Colonic mucosa (tissue), 4 donors: ENCODE results near the gene IFITM5. TPM values are rescaled to one million over a fixed set of nuclear protein-coding genes. Genes with fewer than 3 reads are reported as not detected.

Source experiments
- DNase-seq: peaks from one replicate; pipeline ENCODE4 v3.0.0-alpha.2; 2020
- H3K27ac ChIP-seq: fragments of 200-600 bp; one replicate; pipeline ENCODE4 v1.8.0; 2021
- H3K27me3 ChIP-seq: fragments of 200-600 bp; one replicate; pipeline ENCODE4 v1.8.0; 2021
- H3K36me3 ChIP-seq: fragments of 200-600 bp; one replicate; pipeline ENCODE4 v1.8.0; 2021
- H3K4me1 ChIP-seq: fragments of 200-600 bp; one replicate; pipeline ENCODE4 v1.8.0; 2021; ENCODE audit warnings: mild to moderate bottlenecking
- H3K4me3 ChIP-seq: fragments of 200-600 bp; one replicate; pipeline ENCODE4 v1.8.0; 2021
- H3K9ac ChIP-seq, 2 donors: one replicate each; pipeline ENCODE4 v1.7.0; 2013; ENCODE audit warnings: control low read depth in 2 of 2, low read depth in 2 of 2, low read length in 2 of 2
- H3K9me3 ChIP-seq: fragments of 200-600 bp; one replicate; pipeline ENCODE4 v1.8.0; 2021
- CTCF ChIP-seq: fragments of 200-600 bp; IDR thresholded peaks from one replicate; pipeline ENCODE4 v1.8.0; 2022; ENCODE audit warnings: antibody characterized with exemption, mild to moderate bottlenecking
- intact Hi-C: fragments of 100-400 bp; cut with DNase I; formaldehyde crosslinking; loops from one replicate; pipeline ENCODE4 v1.14.1; 2022
- total RNA-seq, 2 donors: library from RNA; stranded (reverse); fragmentation: NEBNext Ultra II Directional in 1 of 2; extraction: Animal tissue kit (Norgen Biotek cat#: 25700) in 1 of 2; gene quantifications; one replicate each; pipeline ENCODE4 v1.2.1, GENCODE V29; 2021
- donor health status: healthy.
- donor health status: DM: no; HTN: no; CAD: no.
- donor health status: DM: no; HTN: no; CAD: no.

IFITM5 gene
- total RNA-seq, 2 donors from 2014 or later, result not detected

DNA sequence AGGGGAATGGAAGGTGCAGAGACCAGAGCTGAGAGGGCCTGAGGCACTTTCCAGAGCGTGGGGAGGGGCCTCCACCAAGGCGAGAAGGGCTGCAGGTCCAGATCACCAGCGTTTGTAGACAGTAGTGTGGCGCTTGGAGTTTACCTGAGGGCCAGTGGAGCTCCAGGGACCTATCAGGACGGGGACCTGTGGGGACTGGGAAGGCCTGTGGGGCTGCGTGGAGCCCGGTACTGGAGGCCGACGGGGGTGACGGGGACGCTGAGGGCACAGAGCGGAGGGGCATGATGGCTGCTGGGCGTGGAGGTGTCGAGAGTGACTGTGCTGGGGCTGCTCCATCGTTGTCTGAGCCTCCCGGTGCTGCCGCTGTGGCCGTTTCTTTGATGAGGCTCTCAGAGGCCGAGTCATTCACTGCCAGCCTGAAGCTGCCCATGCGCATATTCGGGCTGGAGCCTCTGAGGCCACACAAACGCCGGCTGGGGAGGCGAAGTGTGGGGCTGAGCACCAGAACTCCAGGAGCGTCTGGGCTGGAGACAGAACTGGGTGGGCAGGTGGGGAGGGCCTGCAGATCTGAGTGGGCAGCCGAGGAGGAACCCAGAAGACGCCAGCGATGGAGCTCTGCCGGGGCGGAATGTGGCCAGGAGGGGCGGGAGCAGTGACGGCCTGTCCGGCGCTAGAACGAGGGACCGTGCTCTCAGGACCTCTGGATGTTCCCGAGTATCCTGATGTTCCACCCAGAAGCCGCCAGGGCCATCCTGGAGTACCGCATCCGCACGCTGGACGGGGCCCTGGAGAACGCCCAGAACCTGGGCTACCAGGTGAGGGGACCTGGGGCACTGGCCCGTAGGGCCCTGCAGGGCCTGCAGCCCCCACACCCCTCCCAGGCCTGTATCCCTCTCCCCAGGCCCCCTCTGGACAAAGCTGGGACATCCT is 7.8 kb downstream of the IFITM5 start:
- Histone ChIP-seq H3K4me1 (no peaks in the 10 kb centered on the region), H3K27ac (no peak overlapping the region), H3K4me3 (no peak overlapping the region), H3K9me3 (no peaks in the 10 kb centered on the region), H3K9ac (no peak overlapping the region), H3K27me3 (peaks cover 6% of the 10 kb centered on the region), H3K36me3 (no peaks in the 10 kb centered on the region)
- no peak for DNase-seq
- no peak for TF ChIP-seq CTCF
- intact Hi-C loops, result no loop called here

DNA sequence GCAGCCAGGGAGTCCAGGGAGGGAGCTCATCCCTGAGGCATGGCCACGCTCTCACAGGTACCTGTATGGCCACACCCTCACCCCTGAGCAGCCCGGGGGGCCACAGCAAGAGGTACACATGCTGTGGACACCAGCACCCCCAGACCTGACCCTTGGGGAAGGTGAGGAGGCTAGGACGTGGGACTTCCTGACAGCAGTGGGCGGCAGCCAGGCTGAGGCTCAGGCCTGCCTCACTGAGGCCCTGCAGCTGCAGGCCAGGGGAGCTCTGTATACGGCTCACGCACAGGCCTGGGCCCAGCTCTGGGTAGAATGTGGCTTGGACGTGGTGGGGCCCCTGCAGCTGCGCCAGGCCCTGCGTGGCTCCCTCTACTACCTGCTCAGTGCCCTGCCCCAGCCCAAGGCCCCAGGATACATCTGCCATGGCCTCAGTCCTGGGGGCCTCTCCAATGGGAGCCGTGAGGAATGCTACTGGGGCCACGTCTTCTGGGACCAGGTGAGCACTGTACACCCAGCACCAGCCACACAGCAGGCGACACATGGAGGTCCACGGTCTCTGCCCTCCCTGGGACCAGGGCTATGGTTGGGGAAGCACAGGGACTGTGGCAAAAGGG is 8.6 kb downstream of the IFITM5 start:
- H3K4me3 ChIP-seq, result no peak overlapping the region
- peaks cover 6% of the 10 kb centered on the region for H3K27me3 ChIP-seq
- H3K9me3 ChIP-seq, result no peaks in the 10 kb centered on the region
- H3K4me1 ChIP-seq, result no peaks in the 10 kb centered on the region
- intact Hi-C loops, result no loop called here
- DNase-seq, result no peak
- H3K36me3 ChIP-seq, result no peaks in the 10 kb centered on the region
- H3K9ac ChIP-seq, result no peak overlapping the region
- H3K27ac ChIP-seq, result no peak overlapping the region
- no peak for TF ChIP-seq CTCF

DNA sequence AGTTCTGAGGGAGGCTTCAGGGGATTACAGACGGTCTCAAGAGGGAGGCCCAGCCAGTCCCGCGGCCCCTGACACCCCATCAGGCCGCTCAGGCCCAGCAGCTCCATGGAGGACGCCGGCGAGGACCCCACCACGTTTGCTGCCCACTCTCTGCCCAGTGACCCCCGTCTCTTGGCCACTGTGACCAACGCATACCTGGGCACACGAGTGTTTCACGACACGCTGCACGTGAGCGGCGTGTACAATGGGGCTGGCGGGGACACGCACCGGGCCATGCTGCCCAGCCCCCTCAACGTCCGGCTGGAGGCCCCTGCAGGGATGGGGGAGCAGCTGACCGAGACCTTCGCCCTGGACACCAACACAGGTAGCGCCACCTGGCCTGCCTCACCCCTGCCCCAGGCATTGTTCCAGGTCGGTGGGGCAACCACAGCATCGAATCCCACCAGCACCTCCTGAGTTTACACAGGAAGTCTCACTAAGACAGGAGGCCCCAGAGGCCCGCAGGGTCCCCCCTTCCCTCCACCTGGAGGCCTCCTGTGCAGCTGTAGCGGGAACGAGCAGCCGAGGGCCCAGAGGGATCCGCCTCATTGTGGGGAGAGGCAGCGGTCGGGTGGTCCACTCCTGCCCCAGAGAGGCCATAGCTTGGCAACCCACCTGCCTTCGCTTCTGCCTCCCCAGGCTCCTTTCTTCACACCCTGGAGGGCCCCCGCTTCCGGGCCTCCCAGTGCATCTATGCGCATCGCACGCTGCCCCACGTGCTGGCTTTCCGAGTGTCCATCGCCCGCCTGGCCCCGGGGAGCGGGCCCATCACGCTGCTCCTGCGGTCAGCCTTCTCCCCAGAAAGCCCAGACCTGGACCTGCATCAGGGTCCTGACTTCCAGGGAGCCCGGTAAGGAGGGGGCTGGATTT is 9.4 kb downstream of the IFITM5 start:
- H3K27ac ChIP-seq, result no peak overlapping the region
- no peaks in the 10 kb centered on the region for H3K4me1 ChIP-seq
- no peaks in the 10 kb centered on the region for H3K9me3 ChIP-seq
- no peaks in the 10 kb centered on the region for H3K36me3 ChIP-seq
- peak overlapping the region; percentile 26 to 56 for H3K9ac ChIP-seq
- no peak for DNase-seq
- TF ChIP-seq CTCF, result no peak
- peaks cover 6% of the 10 kb centered on the region for H3K27me3 ChIP-seq
- H3K4me3 ChIP-seq, result peak overlapping the region; percentile 73
- intact Hi-C loops, result no loop called here

DNA sequence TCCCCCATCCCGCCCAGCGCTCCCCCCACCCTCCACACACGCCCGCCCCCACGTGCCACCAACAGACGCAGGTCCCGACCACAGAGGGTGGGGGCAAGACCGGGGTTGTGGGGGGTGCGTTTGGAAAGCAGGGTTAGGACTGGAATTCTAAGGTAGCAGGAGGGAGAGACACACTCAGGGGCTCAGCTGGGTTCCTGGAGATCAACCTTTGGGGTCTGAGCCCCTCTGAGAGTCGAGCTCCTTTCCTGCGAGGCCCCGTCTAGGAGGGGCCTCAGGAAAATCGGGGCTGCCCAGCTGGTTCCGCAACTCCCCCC is 10.0 kb downstream of the IFITM5 start:
- Histone ChIP-seq H3K27ac (no peak overlapping the region), H3K4me1 (no peaks in the 10 kb centered on the region), H3K4me3 (peak overlapping the region; percentile 73), H3K9ac (peak overlapping the region; percentile 26 to 56), H3K27me3 (peaks cover 6% of the 10 kb centered on the region), H3K9me3 (no peaks in the 10 kb centered on the region), H3K36me3 (no peaks in the 10 kb centered on the region)
- intact Hi-C loops, result no loop called here
- DNase-seq, result no peak
- TF ChIP-seq CTCF, result no peak
